Fibroblast of skin of left biceps (primary cell): Measurements from ENCODE around the gene ARHGEF28.

ENCODE experiments used
- DNase-seq, 2 experiments: peaks; one replicate each; pipeline ENCODE4 v3.0.0-alpha.2; 2013; ENCODE audit warnings: low read depth in 2 of 2

Gene ARHGEF28

GRCh38 chr5:73693573-73694061 is 67.6 kb downstream of the ARHGEF28 start:
- DNase-seq: no peak

- DNase-seq: no peak
Measured at GRCh38 chr5:73694089-73694488, 68.1 kb downstream of the ARHGEF28 start.

GRCh38 chr5:73698011-73698410 is 72.0 kb downstream of the ARHGEF28 start:
- no peak for DNase-seq

- DNase-seq: no peak
Measured at GRCh38 chr5:73701566-73701965, 75.6 kb downstream of the ARHGEF28 start.

GRCh38 chr5:73702534-73702933 is 76.5 kb downstream of the ARHGEF28 start:
- DNase-seq: no peak

GRCh38 chr5:73702951-73703350 is 77.0 kb downstream of the ARHGEF28 start:
- DNase-seq: no peak

- no peak for DNase-seq
Measured at GRCh38 chr5:73705364-73705763, 79.4 kb downstream of the ARHGEF28 start.

- no peak for DNase-seq
Measured at GRCh38 chr5:73706963-73707362, 81.0 kb downstream of the ARHGEF28 start.

- DNase-seq: no peak
Measured at GRCh38 chr5:73709536-73710129, 83.6 kb downstream of the ARHGEF28 start.

- DNase-seq: no peak
Measured at GRCh38 chr5:73716284-73716808, 90.3 kb downstream of the ARHGEF28 start.

- DNase-seq: no peak
Measured at GRCh38 chr5:73718762-73719161, 92.8 kb downstream of the ARHGEF28 start.

- DNase-seq: no peak
Measured at GRCh38 chr5:73719632-73720031, 93.6 kb downstream of the ARHGEF28 start.

GRCh38 chr5:73722231-73722630 is 96.2 kb downstream of the ARHGEF28 start:
- DNase-seq: no peak

- no peak for DNase-seq
Measured at GRCh38 chr5:73726071-73726470, 100.1 kb downstream of the ARHGEF28 start.

GRCh38 chr5:73726606-73727231 is 100.7 kb downstream of the ARHGEF28 start:
- DNase-seq: no peak

- DNase-seq: no peak
Measured at GRCh38 chr5:73727470-73727869, 101.5 kb downstream of the ARHGEF28 start.

- no peak for DNase-seq
Measured at GRCh38 chr5:73728493-73729273, 102.7 kb downstream of the ARHGEF28 start.

- no peak for DNase-seq
Measured at GRCh38 chr5:73729329-73729728, 103.3 kb downstream of the ARHGEF28 start.

- no peak for DNase-seq
Measured at GRCh38 chr5:73732045-73732444, 106.0 kb downstream of the ARHGEF28 start.

- DNase-seq: no peak
Measured at GRCh38 chr5:73733219-73733618, 107.2 kb downstream of the ARHGEF28 start.

GRCh38 chr5:73735032-73735734 is 109.2 kb downstream of the ARHGEF28 start:
- DNase-seq: no peak

- no peak for DNase-seq
Measured at GRCh38 chr5:73739650-73740049, 113.7 kb downstream of the ARHGEF28 start.
